Ascending aorta (tissue), 2 donors: Measurements from ENCODE around the gene KRTAP10-7. TPM values are rescaled to one million over a fixed set of nuclear protein-coding genes. Genes with fewer than 3 reads are reported as not detected.

ENCODE experiments used
- DNase-seq, 2 donors: peaks; one replicate each; pipeline ENCODE4 v3.0.0-alpha.2; 2019; ENCODE audit warnings: low spot score in 2 of 2
- H3K27ac ChIP-seq, 2 donors: fragments of 200-600 bp; sonication (generic); one replicate each; pipeline ENCODE4 v1.5.1; 2016 to 2017; ENCODE audit warnings: mild to moderate bottlenecking in 1 of 2
- H3K27me3 ChIP-seq: fragments of 200-600 bp; sonication (generic); one replicate; pipeline ENCODE4 v1.5.1; 2017
- H3K36me3 ChIP-seq, 2 donors: fragments of 200-600 bp; sonication (generic); one replicate each; pipeline ENCODE4 v1.5.1; 2016
- H3K4me1 ChIP-seq, 2 donors: fragments of 200-600 bp; sonication (generic); one replicate each; pipeline ENCODE4 v1.5.1; 2016 to 2017; ENCODE audit warnings: mild to moderate bottlenecking in 1 of 2
- H3K4me3 ChIP-seq, 2 donors: fragments of 200-600 bp; sonication (generic); one replicate each; pipeline ENCODE4 v1.5.1; 2016 to 2017; ENCODE audit warnings: mild to moderate bottlenecking in 1 of 2
- H3K9me3 ChIP-seq, 2 donors: fragments of 200-600 bp; sonication (generic); one replicate each; pipeline ENCODE4 v1.5.1; 2016
- intact Hi-C: fragments of 100-400 bp; cut with DNase I; formaldehyde crosslinking; loops from one replicate; pipeline ENCODE4 v1.15.1; 2023
- total RNA-seq: library from RNA; depleted of rRNA; stranded (reverse); fragments of >200 nt; gene quantifications from one replicate; pipeline ENCODE4 v1.1.0, GENCODE V29; 2016
- TF ChIP-seq, protein P1 (sequence below), 3 experiments: fragments of 200-600 bp in 2 of 3; fragments of 450-650 bp in 1 of 3; sonication (generic) in 2 of 3; IDR thresholded peaks; one replicate each; pipeline ENCODE4 v1.5.1; 2016 to 2019; ENCODE audit warnings: antibody characterized with exemption in 3 of 3, mild to moderate bottlenecking in 1 of 3, moderate library complexity in 1 of 3

Gene KRTAP10-7
- total RNA-seq, 1 donor from 2014 or later = not detected

DNA sequence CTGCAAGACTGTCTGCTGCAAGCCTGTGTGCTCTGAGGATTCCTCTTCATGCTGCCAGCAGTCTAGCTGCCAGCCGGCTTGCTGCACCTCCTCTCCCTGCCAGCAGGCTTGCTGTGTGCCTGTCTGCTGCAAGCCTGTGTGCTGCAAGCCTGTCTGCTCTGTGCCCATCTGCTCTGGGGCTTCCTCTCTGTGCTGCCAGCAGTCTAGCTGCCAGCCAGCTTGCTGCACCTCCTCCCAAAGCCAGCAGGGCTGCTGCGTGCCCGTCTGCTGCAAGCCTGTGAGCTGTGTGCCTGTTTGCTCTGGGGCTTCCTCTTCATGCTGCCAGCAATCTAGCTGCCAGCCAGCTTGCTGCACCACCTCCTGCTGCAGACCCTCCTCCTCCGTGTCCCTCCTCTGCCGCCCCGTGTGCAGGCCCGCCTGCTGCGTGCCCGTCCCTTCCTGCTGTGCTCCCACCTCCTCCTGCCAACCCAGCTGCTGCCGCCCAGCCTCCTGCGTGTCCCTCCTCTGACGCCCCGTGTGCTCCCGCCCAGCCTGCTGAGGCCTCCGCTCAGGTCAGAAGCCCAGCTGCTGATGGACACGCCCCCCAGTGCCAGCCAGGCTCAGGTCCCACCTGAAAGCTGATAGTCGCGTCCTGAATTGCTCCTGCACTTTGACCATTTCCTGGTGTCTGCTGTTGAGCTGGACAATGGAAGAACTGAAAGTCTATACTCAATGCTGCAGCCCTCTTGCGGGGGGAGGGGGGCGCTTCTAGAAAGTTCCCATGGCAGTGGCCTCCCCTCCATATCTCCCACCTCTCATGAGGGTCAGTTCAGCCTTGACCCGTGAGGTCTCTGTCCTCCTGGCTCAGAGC, 25.7 kb upstream of the KRTAP10-7 start:
- Histone ChIP-seq H3K9me3 (peaks cover 4 to 8% of the 10 kb centered on the region in 2 donors), H3K27ac (no peak overlapping the region), H3K36me3 (no peaks in the 10 kb centered on the region), H3K4me1 (no peaks in the 10 kb centered on the region), H3K4me3 (no peak overlapping the region), H3K27me3 (no peaks in the 10 kb centered on the region)
- DNase-seq = no peak
- TF ChIP-seq, protein P1, sequence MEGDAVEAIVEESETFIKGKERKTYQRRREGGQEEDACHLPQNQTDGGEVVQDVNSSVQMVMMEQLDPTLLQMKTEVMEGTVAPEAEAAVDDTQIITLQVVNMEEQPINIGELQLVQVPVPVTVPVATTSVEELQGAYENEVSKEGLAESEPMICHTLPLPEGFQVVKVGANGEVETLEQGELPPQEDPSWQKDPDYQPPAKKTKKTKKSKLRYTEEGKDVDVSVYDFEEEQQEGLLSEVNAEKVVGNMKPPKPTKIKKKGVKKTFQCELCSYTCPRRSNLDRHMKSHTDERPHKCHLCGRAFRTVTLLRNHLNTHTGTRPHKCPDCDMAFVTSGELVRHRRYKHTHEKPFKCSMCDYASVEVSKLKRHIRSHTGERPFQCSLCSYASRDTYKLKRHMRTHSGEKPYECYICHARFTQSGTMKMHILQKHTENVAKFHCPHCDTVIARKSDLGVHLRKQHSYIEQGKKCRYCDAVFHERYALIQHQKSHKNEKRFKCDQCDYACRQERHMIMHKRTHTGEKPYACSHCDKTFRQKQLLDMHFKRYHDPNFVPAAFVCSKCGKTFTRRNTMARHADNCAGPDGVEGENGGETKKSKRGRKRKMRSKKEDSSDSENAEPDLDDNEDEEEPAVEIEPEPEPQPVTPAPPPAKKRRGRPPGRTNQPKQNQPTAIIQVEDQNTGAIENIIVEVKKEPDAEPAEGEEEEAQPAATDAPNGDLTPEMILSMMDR (IDR thresholded peaks at IDR 0.05) = no peak
- intact Hi-C loops = no loop called here

DNA sequence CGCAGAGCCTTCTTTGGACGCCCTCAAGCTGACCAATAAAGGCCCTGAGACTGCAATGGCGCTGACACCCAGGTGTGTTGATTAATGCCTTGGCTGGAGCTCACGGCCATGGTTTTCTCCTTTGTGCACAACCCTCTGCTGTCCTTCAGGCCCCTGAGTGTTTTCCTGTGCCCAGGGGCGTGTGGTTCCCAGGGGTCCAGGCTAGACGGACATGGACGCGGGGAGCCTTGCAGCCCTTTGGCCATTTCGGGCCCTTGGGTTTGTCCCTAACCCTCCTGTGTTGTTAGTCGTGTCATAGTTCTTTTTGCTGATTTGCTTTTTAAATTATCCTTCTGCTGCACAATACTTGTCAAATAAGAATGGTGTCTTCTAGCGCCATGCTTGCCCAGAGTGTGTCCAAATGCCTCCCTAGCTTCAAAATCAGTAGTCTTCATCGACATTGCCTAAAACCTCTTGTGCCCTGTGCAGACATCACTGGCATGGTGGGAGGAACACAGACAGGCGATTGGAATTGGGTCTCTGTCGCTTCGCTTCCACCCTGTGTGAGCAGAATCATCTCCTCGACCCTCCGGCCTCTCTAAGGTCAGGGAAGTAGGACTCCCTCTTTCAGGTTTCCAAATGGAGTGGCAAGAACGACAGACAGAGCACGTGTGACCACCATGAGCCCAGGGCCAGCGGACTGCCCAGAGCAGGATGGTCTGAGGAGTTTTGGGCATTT, 24.9 kb upstream of the KRTAP10-7 start:
- Histone ChIP-seq H3K4me1 (no peaks in the 10 kb centered on the region), H3K9me3 (peaks cover 4 to 8% of the 10 kb centered on the region in 2 donors), H3K27ac (no peak overlapping the region), H3K27me3 (no peaks in the 10 kb centered on the region), H3K4me3 (no peak overlapping the region), H3K36me3 (no peaks in the 10 kb centered on the region)
- intact Hi-C loops = no loop called here
- no peak for DNase-seq
- TF ChIP-seq, protein P1 (IDR thresholded peaks at IDR 0.05) = no peak

DNA sequence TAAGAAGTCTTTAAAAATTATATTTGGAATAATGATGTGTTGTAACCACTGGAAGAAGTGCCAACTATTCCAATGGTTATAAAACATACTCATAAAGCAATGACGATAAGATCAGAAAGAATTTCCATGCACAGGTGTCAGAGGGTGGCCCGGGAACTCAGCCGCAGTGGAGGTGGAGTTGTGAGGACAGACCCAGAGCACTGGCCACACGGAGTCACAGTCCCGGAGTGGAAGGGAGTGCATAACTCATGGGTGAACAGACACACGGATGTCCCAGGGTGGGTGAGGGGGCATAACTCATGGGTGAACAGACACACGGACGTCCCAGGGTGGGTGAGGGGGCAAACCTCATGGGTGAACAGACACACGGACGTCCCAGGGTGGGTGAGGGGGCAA, 24.4 kb upstream of the KRTAP10-7 start:
- intact Hi-C loops = no loop called here
- H3K27me3 ChIP-seq = no peaks in the 10 kb centered on the region
- no peak for DNase-seq

DNA sequence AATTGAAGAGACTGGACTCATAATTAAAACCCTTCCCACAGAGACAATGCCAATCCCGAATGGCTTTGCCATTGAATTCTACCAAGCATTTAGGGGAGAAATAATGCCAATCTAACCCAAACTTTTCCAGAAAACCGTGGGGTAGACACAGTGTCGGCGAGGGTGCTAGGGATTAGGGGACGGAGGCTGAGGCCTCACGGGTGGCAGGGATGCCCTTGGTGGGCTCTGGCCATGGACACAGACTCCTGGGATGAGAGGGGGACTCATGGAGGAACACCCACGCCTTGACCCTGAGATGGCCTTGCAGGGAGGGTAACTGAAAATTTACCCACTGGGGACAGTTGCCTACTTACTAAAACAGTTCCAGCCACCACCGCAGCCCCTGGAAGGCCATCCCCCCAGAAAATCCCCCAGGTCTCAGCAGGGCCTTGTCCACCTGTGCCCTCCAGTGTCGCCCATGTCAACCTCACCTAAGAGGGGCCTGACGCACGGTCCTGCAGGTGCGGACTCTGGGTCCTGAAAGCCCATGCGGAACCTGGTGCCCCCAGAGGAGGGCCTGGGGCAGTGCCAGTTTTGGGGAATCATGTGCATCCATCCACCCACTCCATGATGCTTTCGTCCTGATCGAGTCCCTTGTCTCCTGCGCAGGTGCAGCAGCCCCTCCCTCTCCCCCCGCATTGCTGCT, 21.9 kb upstream of the KRTAP10-7 start:
- Histone ChIP-seq H3K9me3 (peaks cover 7 to 14% of the 10 kb centered on the region in 2 donors), H3K27me3 (no peaks in the 10 kb centered on the region), H3K4me1 (no peaks in the 10 kb centered on the region), H3K4me3 (no peak overlapping the region), H3K36me3 (no peaks in the 10 kb centered on the region), H3K27ac (no peak overlapping the region)
- TF ChIP-seq, protein P1 (IDR thresholded peaks at IDR 0.05) = no peak
- intact Hi-C loops = no loop called here
- no peak for DNase-seq

More for the DNA sequence above, 24.4 kb upstream of the KRTAP10-7 start:
- TF ChIP-seq, protein P1 (IDR thresholded peaks at IDR 0.05) = no peak
- Histone ChIP-seq H3K36me3 (no peaks in the 10 kb centered on the region), H3K4me1 (no peaks in the 10 kb centered on the region), H3K9me3 (peaks cover 4 to 11% of the 10 kb centered on the region in 2 donors), H3K4me3 (no peak overlapping the region), H3K27ac (no peak overlapping the region)

DNA sequence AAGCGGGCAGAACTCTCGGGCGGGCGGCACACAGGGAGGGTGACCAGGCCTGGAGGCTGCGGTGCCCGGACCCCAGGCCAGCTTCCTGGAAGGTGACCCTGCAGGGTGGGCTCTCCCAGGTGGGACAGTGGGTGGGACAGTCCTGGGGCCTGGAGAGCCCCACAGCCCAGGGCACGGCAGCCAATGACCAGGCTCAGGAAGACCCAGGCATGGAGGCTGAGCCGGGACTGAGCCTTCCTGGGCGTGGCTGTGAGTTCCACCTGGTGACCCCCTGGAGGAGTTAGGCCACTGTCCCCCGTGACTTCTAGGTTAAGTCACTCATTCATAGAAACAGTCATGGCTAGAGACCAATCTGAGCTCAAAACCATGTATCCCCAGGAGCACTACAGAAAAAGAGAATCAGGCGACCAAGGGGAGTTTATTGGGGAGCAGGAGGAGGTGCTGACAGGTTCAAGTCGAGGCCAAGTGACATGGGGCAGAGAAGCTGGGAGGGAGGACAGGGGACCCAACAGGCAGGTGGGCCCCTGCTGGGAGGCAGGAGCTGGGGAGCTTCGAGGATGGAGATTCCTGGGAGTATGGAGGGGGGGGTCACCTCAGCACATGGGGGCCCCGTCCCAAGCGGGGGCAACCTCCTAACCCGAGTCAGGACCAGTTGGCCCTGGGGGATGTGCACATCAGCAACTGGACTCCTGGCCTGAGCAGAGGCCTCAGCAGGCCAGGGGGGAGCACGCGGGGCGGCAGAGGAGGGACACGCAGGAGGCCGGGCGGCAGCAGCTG, 21.2 kb upstream of the KRTAP10-7 start:
- Histone ChIP-seq H3K9me3 (peaks cover 7 to 14% of the 10 kb centered on the region in 2 donors), H3K36me3 (no peaks in the 10 kb centered on the region), H3K27ac (no peak overlapping the region), H3K4me3 (no peak overlapping the region), H3K4me1 (no peaks in the 10 kb centered on the region), H3K27me3 (no peaks in the 10 kb centered on the region)
- DNase-seq = no peak
- TF ChIP-seq, protein P1 (IDR thresholded peaks at IDR 0.05) = no peak
- intact Hi-C loops = no loop called here
